Naive thymus-derived CD4-positive, alpha-beta T cell (primary cell): ENCODE results near the gene RPTOR. TPM values are rescaled to one million over a fixed set of nuclear protein-coding genes. Genes with fewer than 3 reads are reported as not detected.
A peak's percentile ranks its signal among the peaks of the same experiment; 100 is the strongest.

ENCODE experiments used
- ATAC-seq: fragments of 150-1000 bp; cut with Tn5 transposase; 2 replicates; pipeline ENCODE4 v1.10.0; 2021; ENCODE audit warnings: mild to moderate bottlenecking, moderate library complexity
- CTCF ChIA-PET: fragments of 350-600 bp; sonication (Branson Sonifier 250); formaldehyde crosslinking; loops from one replicate; lab custom pipeline; 2021; ENCODE audit warnings: antibody characterized with exemption; lab: Charles Lee
- POLR2A ChIA-PET: fragments of 350-600 bp; sonication (Branson Sonifier 250); formaldehyde crosslinking; loops from one replicate; lab custom pipeline; 2021; ENCODE audit warnings: antibody characterized with exemption, inconsistent platforms; lab: Charles Lee
- DNase-seq, 9 donors: peaks; one replicate each; pipeline versions ENCODE4 v3.0.0 to v3.0.0-alpha.2; 2020 to 2022; ENCODE audit warnings: mixed read lengths in 1 of 9
- H3K27ac ChIP-seq: one replicate; pipeline ENCODE4 v1.7.0; 2013; ENCODE audit warnings: mild to moderate bottlenecking, low read depth, low read length, moderate library complexity
- H3K27me3 ChIP-seq, 2 donors: one replicate each; pipeline ENCODE4 v1.7.0; 2013; ENCODE audit warnings: low read length in 2 of 2, mild to moderate bottlenecking in 2 of 2, moderate library complexity in 2 of 2; ENCODE audit not compliant: control insufficient read depth in 2 of 2, insufficient read depth in 2 of 2
- H3K36me3 ChIP-seq, 3 experiments: 1 replicate in 2 of 3; 2 replicates in 1 of 3; pipeline ENCODE4 v1.7.0; 2013; ENCODE audit warnings: low read length in 3 of 3, mild to moderate bottlenecking in 3 of 3, moderate library complexity in 1 of 3; ENCODE audit not compliant: insufficient read depth in 3 of 3, control insufficient read depth in 2 of 3
- H3K4me1 ChIP-seq, 2 donors: one replicate each; pipeline ENCODE4 v1.7.0; 2013; ENCODE audit warnings: low read length in 2 of 2, mild to moderate bottlenecking in 2 of 2, moderate library complexity in 1 of 2; ENCODE audit not compliant: control insufficient read depth in 2 of 2, insufficient read depth in 2 of 2
- H3K4me3 ChIP-seq: 2 replicates; pipeline ENCODE4 v1.7.0; 2013; ENCODE audit warnings: mild to moderate bottlenecking, low read length
- H3K9me3 ChIP-seq, 3 experiments: 1 replicate in 2 of 3; 2 replicates in 1 of 3; pipeline ENCODE4 v1.7.0; 2013; ENCODE audit warnings: low read length in 3 of 3; ENCODE audit not compliant: control insufficient read depth in 2 of 3
- H3K27ac Mint-ChIP-seq, 9 donors: one replicate each; pipeline ENCODE4 v1.8.0; 2020 to 2022; ENCODE audit warnings: mixed read lengths in 9 of 9, mild to moderate bottlenecking in 8 of 9, moderate library complexity in 5 of 9, inconsistent platforms in 2 of 9
- H3K27me3 Mint-ChIP-seq, 5 donors: one replicate each; pipeline ENCODE4 v1.8.0; 2021 to 2022; ENCODE audit warnings: mixed read lengths in 5 of 5, mild to moderate bottlenecking in 1 of 5
- H3K36me3 Mint-ChIP-seq, 5 donors: one replicate each; pipeline ENCODE4 v1.8.0; 2020 to 2022; ENCODE audit warnings: mixed read lengths in 5 of 5, mild to moderate bottlenecking in 3 of 5, inconsistent platforms in 1 of 5
- H3K4me1 Mint-ChIP-seq, 7 donors: one replicate each; pipeline ENCODE4 v1.8.0; 2020 to 2022; ENCODE audit warnings: mixed read lengths in 7 of 7, mild to moderate bottlenecking in 3 of 7, inconsistent platforms in 1 of 7
- H3K4me3 Mint-ChIP-seq, 10 donors: one replicate each; pipeline ENCODE4 v1.8.0; 2020 to 2022; ENCODE audit warnings: mild to moderate bottlenecking in 10 of 10, mixed read lengths in 10 of 10, moderate library complexity in 6 of 10, inconsistent platforms in 2 of 10
- H3K9me3 Mint-ChIP-seq, 11 donors: one replicate each; pipeline ENCODE4 v1.8.0; 2020 to 2022; ENCODE audit warnings: mixed read lengths in 11 of 11, mild to moderate bottlenecking in 4 of 11, inconsistent platforms in 1 of 11, moderate library complexity in 1 of 11
- intact Hi-C, 2 donors: fragments of 100-400 bp; cut with micrococcal nuclease; formaldehyde crosslinking; loops; one replicate each; pipeline ENCODE4 v1.15.1; 2023
- polyA plus RNA-seq, 2 donors: library from polyadenylated mRNA; unstranded; fragments of 300-500 nt; fragmentation: Illumina TruSeq; gene quantifications; one replicate each; pipeline ENCODE4 v1.2.3, GENCODE V29; 2021
- total RNA-seq, 6 experiments: library from RNA in 5 of 6; stranded (reverse) in 5 of 6; gene quantifications; 1 replicate in 5 of 6; 2 replicates in 1 of 6; pipeline ENCODE4 v1.2.3 and lab custom pipeline; 2021 to 2026

The RPTOR gene
- total and polyA plus RNA-seq, 7 experiments from 2014 or later, result 10.9 to 89.8 (median 59.9) TPM

GRCh38 chr17:80643326-80644099, 98.9 kb downstream of the RPTOR start:
- intact Hi-C loops, result no loop called here
- Histone ChIP-seq H3K4me3 (peak overlapping the region; percentile 19), H3K4me1 (peaks cover 10 to 48% of the 10 kb centered on the region in 2 donors), H3K9me3 (no peaks in the 10 kb centered on the region), H3K27me3 (no peaks in the 10 kb centered on the region), H3K27ac (peak overlapping the region; percentile 47), H3K36me3 (peaks cover 0 to 3% (median 0%) of the 10 kb centered on the region in 3 experiments)
- no peak for ATAC-seq
- Mint-ChIP-seq H3K4me1 (peaks cover 30 to 93% (median 69%) of the 10 kb centered on the region in 7 donors), H3K27ac (peak overlapping the region; percentile 25 to 94 (median 83)), H3K4me3 (peak overlapping the region; percentile 39 to 97 (median 74)), H3K27me3 (no peaks in the 10 kb centered on the region), H3K36me3 (peaks cover 0 to 35% (median 17%) of the 10 kb centered on the region in 5 donors), H3K9me3 (peaks cover 0 to 3% (median 0%) of the 10 kb centered on the region in 11 donors)
- no peak for DNase-seq
- ChIA-PET CTCF (interaction anchor here (0.6 to 0.9 kb wide), 2 partner anchors 137 to 1936 kb away, joined by 3 read pairs; no protein-coding TSS in a partner anchor), POLR2A (interaction anchor here (1.5 kb wide), 2 partner anchors 23 to 99 kb away, joined by 3 read pairs; no protein-coding TSS in a partner anchor)

GRCh38 chr17:80644536-80644935, 99.9 kb downstream of the RPTOR start:
- peak overlapping the region in 8 of 10 donors; percentile 62 to 97 (median 76) for H3K4me3 Mint-ChIP-seq
- Histone ChIP-seq H3K4me1 (peaks cover 15 to 59% of the 10 kb centered on the region in 2 donors), H3K9me3 (no peaks in the 10 kb centered on the region), H3K4me3 (no peak overlapping the region), H3K36me3 (peaks cover 0 to 3% (median 0%) of the 10 kb centered on the region in 3 experiments), H3K27ac (no peak overlapping the region), H3K27me3 (no peaks in the 10 kb centered on the region)
- no peak for ATAC-seq
- no peak for DNase-seq
- peaks cover 0 to 4% (median 0%) of the 10 kb centered on the region in 11 donors for H3K9me3 Mint-ChIP-seq
- H3K27ac Mint-ChIP-seq, result peak overlapping the region; percentile 5 to 95 (median 76)
- H3K27me3 Mint-ChIP-seq, result no peaks in the 10 kb centered on the region
- H3K36me3 Mint-ChIP-seq, result peaks cover 0 to 39% (median 17%) of the 10 kb centered on the region in 5 donors
- H3K4me1 Mint-ChIP-seq, result peaks cover 37 to 93% (median 72%) of the 10 kb centered on the region in 7 donors
- intact Hi-C loops, result no loop called here
- POLR2A ChIA-PET, result interaction anchor here (1.4 to 1.5 kb wide), 2 partner anchors 10 to 98 kb away, joined by 3 to 5 read pairs; no protein-coding TSS in a partner anchor
- CTCF ChIA-PET, result no interaction called here

GRCh38 chr17:80645706-80646325, 101.2 kb downstream of the RPTOR start:
- Histone ChIP-seq H3K4me1 (peaks cover 20 to 70% of the 10 kb centered on the region in 2 donors), H3K27ac (no peak overlapping the region), H3K27me3 (no peaks in the 10 kb centered on the region), H3K4me3 (no peak overlapping the region), H3K36me3 (peaks cover 0 to 3% (median 0%) of the 10 kb centered on the region in 3 experiments), H3K9me3 (no peaks in the 10 kb centered on the region)
- CTCF ChIA-PET, result no interaction called here
- Mint-ChIP-seq H3K27me3 (no peaks in the 10 kb centered on the region), H3K9me3 (peaks cover 0 to 7% (median 0%) of the 10 kb centered on the region in 11 donors), H3K4me3 (peak overlapping the region; percentile 22 to 97 (median 70)), H3K4me1 (peaks cover 43 to 94% (median 81%) of the 10 kb centered on the region in 7 donors), H3K27ac (peak overlapping the region; percentile 8 to 95 (median 71)), H3K36me3 (peaks cover 0 to 49% (median 21%) of the 10 kb centered on the region in 5 donors)
- ATAC-seq (no peak), DNase-seq (no peak)
- POLR2A ChIA-PET, result interaction anchor here (0.8 to 1.4 kb wide), 2 partner anchors 9 to 191 kb away, joined by 3 to 5 read pairs; no protein-coding TSS in a partner anchor
- intact Hi-C loops, result loop anchor here in 1 of 2 donors (5.0 kb wide), 1 partner anchor 86 kb away; no protein-coding TSS in a partner anchor

DNA sequence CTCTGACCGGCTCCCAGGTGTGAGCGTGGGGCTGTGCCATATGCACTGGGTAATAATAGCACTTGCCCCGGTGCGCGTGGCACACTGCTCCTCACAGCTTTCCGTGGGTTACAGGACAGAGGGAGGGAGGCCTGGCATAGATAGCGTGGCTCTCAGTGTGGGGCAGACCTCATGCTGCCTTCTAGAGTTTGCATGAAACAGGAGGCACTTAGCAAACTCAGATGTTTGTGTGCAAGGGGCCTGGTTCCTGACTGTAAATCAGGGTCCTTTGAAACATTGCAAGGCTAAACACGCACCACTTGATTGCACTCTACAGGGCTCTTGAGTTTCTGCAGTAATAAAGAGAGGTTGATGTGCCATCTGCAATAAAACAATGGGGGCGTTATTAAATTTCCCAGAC, 101.7 kb downstream of the RPTOR start:
- POLR2A ChIA-PET, result interaction anchor here (0.7 to 2.1 kb wide), 3 partner anchors 17 to 192 kb away, joined by 3 to 14 read pairs (median 4); no protein-coding TSS in a partner anchor

GRCh38 chr17:80647746-80648145, 103.1 kb downstream of the RPTOR start:
- H3K9me3 ChIP-seq, result no peaks in the 10 kb centered on the region
- Mint-ChIP-seq H3K4me1 (peaks cover 48 to 94% (median 86%) of the 10 kb centered on the region in 7 donors), H3K27me3 (no peaks in the 10 kb centered on the region), H3K9me3 (peaks cover 0 to 15% (median 0%) of the 10 kb centered on the region in 11 donors), H3K27ac (peak overlapping the region; percentile 28 to 99 (median 90)), H3K36me3 (peaks cover 0 to 62% (median 23%) of the 10 kb centered on the region in 5 donors), H3K4me3 (peak overlapping the region; percentile 45 to 97 (median 74))
- H3K4me3 ChIP-seq, result no peak overlapping the region
- peaks cover 20 to 70% of the 10 kb centered on the region in 2 donors for H3K4me1 ChIP-seq
- no peak overlapping the region for H3K27ac ChIP-seq
- ATAC-seq, result no peak
- intact Hi-C loops, result loop anchor here (2.0 to 5.0 kb wide), 2 partner anchors 17 to 85 kb away; no protein-coding TSS in a partner anchor
- DNase-seq, result peak in 2 of 9 donors; percentile 32 to 41
- peaks cover 0 to 3% (median 0%) of the 10 kb centered on the region in 3 experiments for H3K36me3 ChIP-seq
- ChIA-PET CTCF (interaction anchor here (0.6 to 1.1 kb wide), 3 partner anchors 22 to 137 kb away, joined by 3 read pairs; no protein-coding TSS in a partner anchor), POLR2A (interaction anchor here (0.6 to 2.1 kb wide), 6 partner anchors 9 to 92 kb away, joined by 3 to 14 read pairs (median 4); no protein-coding TSS in a partner anchor)
- no peaks in the 10 kb centered on the region for H3K27me3 ChIP-seq

More for the DNA sequence above, 101.7 kb downstream of the RPTOR start:
- peaks cover 20 to 70% of the 10 kb centered on the region in 2 donors for H3K4me1 ChIP-seq
- H3K27ac Mint-ChIP-seq, result peak overlapping the region in 3 of 9 donors; percentile 12 to 93 (median 61)
- H3K4me3 Mint-ChIP-seq, result peak overlapping the region in 4 of 10 donors; percentile 20 to 97 (median 60)
- intact Hi-C loops, result loop anchor here in 1 of 2 donors (5.0 kb wide), 1 partner anchor 86 kb away; no protein-coding TSS in a partner anchor
- DNase-seq (no peak), ATAC-seq (no peak)
- no peaks in the 10 kb centered on the region for H3K9me3 ChIP-seq
- H3K4me3 ChIP-seq, result no peak overlapping the region
- H3K4me1 Mint-ChIP-seq, result peaks cover 47 to 96% (median 83%) of the 10 kb centered on the region in 7 donors
- CTCF ChIA-PET, result no interaction called here
- H3K27me3 Mint-ChIP-seq, result no peaks in the 10 kb centered on the region
- H3K27ac ChIP-seq, result no peak overlapping the region
- peaks cover 0 to 3% (median 0%) of the 10 kb centered on the region in 3 experiments for H3K36me3 ChIP-seq
- H3K9me3 Mint-ChIP-seq, result peaks cover 0 to 10% (median 0%) of the 10 kb centered on the region in 11 donors
- H3K27me3 ChIP-seq, result no peaks in the 10 kb centered on the region
- peaks cover 0 to 52% (median 23%) of the 10 kb centered on the region in 5 donors for H3K36me3 Mint-ChIP-seq
